Left kidney (tissue), 1 donor: ENCODE measurements around the gene TMEM150A. TPM values are rescaled to one million over a fixed set of nuclear protein-coding genes. Genes with fewer than 3 reads are reported as not detected.

Experiments
- polyA plus RNA-seq: library from polyadenylated mRNA; unstranded; fragments of 120-200 nt; gene quantifications from one replicate; pipeline ENCODE4 v1.2.1, GENCODE V29; 2013; ENCODE audit not compliant: insufficient read length

TMEM150A gene
- polyA plus RNA-seq, 1 donor, result 36.2 TPM

Other genes with a start within 250 kb of the TMEM150A start
- 26.7 TPM for gene RETSAT, start 248.2 kb downstream of the TMEM150A start, polyA plus RNA-seq
- 37.2 TPM for gene ELMOD3, start 247.9 kb downstream of the TMEM150A start, polyA plus RNA-seq
- 81.7 TPM for gene CAPG, start 192.3 kb downstream of the TMEM150A start, polyA plus RNA-seq
- 1.3 TPM for gene SH2D6, start 184.0 kb downstream of the TMEM150A start, polyA plus RNA-seq
- gene MAT2A, start 63.5 kb downstream of the TMEM150A start, polyA plus RNA-seq, result 467 TPM
- 41.2 TPM for gene GGCX, start 41.2 kb downstream of the TMEM150A start, polyA plus RNA-seq
- gene VAMP8, start 25.1 kb downstream of the TMEM150A start, polyA plus RNA-seq, result 89.3 TPM
- gene VAMP5, start 18.3 kb downstream of the TMEM150A start, polyA plus RNA-seq, result 33.8 TPM
- gene RNF181, start 7.0 kb downstream of the TMEM150A start, polyA plus RNA-seq, result 121 TPM
- 75.9 TPM for gene C2orf68, start 9.4 kb upstream of the TMEM150A start, polyA plus RNA-seq
- 74.8 TPM for gene USP39, start 13.5 kb upstream of the TMEM150A start, polyA plus RNA-seq
- gene SFTPB, start 65.5 kb upstream of the TMEM150A start, polyA plus RNA-seq, result 0.18 TPM
- gene GNLY, start 91.7 kb upstream of the TMEM150A start, polyA plus RNA-seq, result 0.27 TPM
- 10.3 TPM for gene ATOH8, start 151.3 kb upstream of the TMEM150A start, polyA plus RNA-seq